ENCODE measurements around the gene CELSR2. TPM values are rescaled to one million over a fixed set of nuclear protein-coding genes. Genes with fewer than 3 reads are reported as not detected.

CELSR2 gene
- total and polyA plus RNA-seq, 2 of the 8 experiments (the other 6 are each of a cell fraction or from before 2014, with no cell fraction given): 12.0 to 27.7 TPM

GRCh38 chr1:109252167-109252892, 3.0 kb downstream of the CELSR2 start (continued):
- TF ChIP-seq, protein P1, sequence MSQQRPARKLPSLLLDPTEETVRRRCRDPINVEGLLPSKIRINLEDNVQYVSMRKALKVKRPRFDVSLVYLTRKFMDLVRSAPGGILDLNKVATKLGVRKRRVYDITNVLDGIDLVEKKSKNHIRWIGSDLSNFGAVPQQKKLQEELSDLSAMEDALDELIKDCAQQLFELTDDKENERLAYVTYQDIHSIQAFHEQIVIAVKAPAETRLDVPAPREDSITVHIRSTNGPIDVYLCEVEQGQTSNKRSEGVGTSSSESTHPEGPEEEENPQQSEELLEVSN (IDR thresholded peaks at IDR 0.05): no peak
- no peak for TF ChIP-seq SP4 (IDR thresholded peaks at IDR 0.05; ENCODE audit: low read length)
- no peak for TF ChIP-seq SP1 (IDR thresholded peaks at IDR 0.05; ENCODE audit: low read depth, low read length)
- TF ChIP-seq ASH2L (IDR thresholded peaks at IDR 0.05; ENCODE audit: low read length): no peak

All from H1 (cell line).